Fibroblast of skin of abdomen (primary cell): ENCODE measurements around the gene TRIM24. TPM values are rescaled to one million over a fixed set of nuclear protein-coding genes. Genes with fewer than 3 reads are reported as not detected.
"Not testable (repeated sequence)": the region's sequence is repeated elsewhere in the genome, so short reads cannot be mapped to it uniquely, and the experiment has no call there.

Experiments used
- DNase-seq: peaks from one replicate; pipeline ENCODE4 v3.0.0-alpha.2; 2013
- polyA plus RNA-seq, 2 experiments: library from polyadenylated mRNA; unstranded; fragments of 120-200 nt; gene quantifications; one replicate each; pipeline ENCODE4 v1.2.1, GENCODE V29; 2013; ENCODE audit not compliant: insufficient read length in 2 of 2

Gene TRIM24
- polyA plus RNA-seq (2013, experiment 1 of 2; ENCODE audit: insufficient read length), result 12.4 TPM
- polyA plus RNA-seq (2013, experiment 2 of 2; ENCODE audit: insufficient read length), result 11.1 TPM

GRCh38 chr7:138460176-138460648 is at the start of gene TRIM24:
TSS of gene TRIM24 (plus strand) at chr7:138460259. CDS start at chr7:138460549, 290 bp downstream.
- DNase-seq, result no peak

DNA sequence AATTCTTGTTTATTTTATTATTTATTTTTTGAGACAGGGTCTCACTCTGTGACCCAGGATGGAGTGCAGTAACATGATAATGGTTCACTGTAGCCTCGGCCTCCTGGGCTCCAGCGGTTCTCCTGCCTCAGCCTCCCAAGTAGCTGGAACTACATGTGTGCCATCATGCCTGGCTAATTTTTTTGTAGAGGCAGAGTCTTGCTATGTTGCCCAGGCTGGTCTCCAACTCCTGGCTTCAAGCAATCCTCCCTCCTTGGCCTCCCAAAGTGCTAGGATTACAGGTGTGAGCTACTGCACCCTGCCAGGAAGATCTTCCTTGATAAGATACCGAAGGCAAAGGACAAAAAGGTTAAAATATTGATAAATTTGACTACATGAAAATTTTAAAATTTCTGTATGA is 48.0 kb upstream of the TRIM24 start:
- not testable (repeated sequence) for DNase-seq

GRCh38 chr7:138412921-138413320 is 47.1 kb upstream of the TRIM24 start:
- not testable (repeated sequence) for DNase-seq

DNA sequence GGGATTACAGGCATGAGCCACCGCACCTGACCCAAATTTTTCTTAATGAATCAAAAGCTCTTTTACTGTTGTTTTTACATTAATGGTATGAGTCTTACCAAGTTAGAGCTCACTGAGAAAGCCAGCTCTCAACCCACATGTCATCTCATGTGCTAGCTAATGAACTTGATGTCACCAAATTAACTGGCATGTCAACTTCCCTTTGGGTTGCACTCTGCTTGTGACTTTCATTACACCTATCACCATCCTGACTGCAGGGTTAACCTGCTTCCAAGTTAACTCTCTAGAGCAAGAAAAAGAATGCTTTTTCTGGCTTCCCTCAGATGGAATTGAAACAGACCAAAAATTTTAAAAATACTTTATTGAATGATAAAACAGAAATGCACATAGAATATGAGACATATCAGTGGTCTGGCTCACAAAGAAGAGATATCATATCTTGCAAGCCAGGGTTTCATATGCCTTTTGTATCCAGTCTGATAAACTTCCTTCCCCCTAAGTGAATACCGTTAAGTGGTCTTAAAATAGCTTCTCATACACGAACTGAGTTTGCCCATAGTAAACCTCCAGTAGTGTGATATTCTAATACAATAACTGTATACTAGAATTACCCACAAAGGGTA is 42.9 kb upstream of the TRIM24 start:
- DNase-seq, result no peak

DNA sequence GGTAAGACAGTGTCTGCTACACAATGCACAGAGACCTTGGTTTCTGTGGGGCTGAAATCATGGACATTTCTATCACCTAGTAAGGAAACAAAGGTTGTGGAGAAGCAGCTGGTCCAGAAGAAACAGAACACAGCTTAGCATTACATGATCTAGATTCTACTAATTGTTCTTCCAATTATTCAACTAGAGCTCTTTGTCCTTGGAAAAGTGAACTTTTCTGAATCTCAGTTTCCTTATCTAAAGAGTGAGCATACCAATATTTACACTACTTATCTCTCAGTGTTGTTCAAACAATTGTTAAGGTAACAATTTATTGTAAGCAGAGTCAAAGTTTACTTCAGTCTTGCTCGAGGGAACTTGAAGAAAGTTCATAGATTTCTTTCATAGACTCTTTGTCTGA is 42.3 kb upstream of the TRIM24 start:
- no peak for DNase-seq

DNA sequence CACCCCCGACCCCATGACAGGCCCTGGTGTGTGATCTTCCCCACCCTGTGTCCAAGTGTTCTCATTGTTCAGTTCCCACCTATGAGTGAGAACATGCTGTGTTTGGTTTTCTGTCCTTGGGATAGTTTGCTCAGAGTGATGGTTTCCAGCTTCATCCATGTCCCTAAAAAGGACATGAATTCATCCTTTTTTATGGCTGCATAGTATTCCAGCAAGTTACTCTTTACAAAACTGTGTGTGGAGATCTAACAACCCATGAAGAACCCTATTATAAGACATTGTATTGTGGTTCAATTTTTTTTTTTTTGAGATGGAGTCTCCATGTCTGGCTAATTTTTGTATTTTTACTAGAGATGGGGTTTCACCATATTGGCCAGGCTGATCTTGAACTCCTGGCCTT is 41.7 kb upstream of the TRIM24 start:
- not testable (repeated sequence) for DNase-seq

GRCh38 chr7:138425026-138425425 is 35.0 kb upstream of the TRIM24 start:
- DNase-seq, result no peak

- no peak for DNase-seq
These were observed 30.3 kb upstream of the TRIM24 start for GRCh38 chr7:138429577-138430250.

DNA sequence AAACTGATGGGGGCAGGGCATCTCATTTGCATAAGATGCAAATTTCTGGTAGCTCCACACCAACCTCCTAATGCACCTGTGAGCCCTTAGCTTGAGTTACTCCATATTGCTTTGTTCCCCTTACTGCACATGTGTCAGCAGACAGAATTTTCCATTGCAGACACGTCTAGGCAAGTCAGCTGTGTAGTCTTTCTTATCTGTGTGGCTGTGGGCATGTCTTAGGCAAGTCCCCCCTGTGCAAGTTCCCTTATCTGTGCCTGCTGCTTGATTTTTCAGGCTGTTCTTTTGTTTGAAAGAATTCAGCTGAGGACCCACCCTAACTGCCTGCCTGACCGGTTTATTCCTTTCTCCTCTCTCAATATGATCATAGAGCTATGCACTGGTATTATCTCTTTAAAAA is 28.5 kb upstream of the TRIM24 start:
- no peak for DNase-seq

- DNase-seq, result no peak
These were observed 26.2 kb upstream of the TRIM24 start for GRCh38 chr7:138433583-138434443.

DNA sequence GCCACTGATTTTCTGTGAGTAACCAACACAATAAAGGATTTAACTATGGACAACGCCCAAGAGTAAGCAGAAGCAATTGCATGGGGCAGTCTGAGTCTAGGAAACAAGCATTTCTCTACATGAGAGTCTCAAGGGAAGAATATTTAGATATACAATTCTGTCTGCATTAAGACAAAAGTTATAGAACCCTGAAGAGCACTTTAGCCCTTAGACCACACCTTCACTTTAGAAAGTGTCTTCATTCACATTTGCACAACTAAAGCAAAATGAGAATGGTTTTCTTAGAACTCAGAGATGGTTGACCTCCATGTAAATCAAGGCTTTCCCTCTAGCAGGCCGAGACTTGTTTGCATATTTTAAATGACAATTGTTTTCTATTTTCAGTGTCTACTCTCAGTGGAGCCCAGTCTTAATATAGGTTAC is 25.5 kb upstream of the TRIM24 start:
- no peak for DNase-seq

GRCh38 chr7:138435231-138435919 is 24.7 kb upstream of the TRIM24 start:
- no peak for DNase-seq

- no peak for DNase-seq
These were observed 23.7 kb upstream of the TRIM24 start for GRCh38 chr7:138436388-138436787.

- no peak for DNase-seq
These were observed 19.6 kb upstream of the TRIM24 start for GRCh38 chr7:138440460-138440859.

DNA sequence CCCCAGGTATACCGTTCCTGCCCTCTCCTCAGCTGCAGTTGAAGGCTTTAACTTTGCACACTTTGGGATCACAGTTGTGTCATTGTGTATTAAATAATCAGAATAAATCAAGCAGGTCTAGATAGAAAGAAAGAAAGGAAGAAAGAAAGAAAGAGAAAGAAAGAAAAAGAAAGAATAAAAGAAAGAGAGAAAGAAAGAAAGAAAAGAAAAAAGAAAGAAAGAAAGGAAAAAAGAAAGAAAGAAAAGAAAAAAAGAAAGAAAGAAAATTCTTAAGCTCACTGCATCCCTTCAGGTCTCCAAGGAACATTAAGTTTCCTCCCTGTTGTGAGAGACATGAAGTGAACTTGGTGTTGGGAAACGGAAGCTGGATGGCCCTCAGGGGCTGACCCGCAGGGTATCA is 17.2 kb upstream of the TRIM24 start:
- DNase-seq, result no peak

DNA sequence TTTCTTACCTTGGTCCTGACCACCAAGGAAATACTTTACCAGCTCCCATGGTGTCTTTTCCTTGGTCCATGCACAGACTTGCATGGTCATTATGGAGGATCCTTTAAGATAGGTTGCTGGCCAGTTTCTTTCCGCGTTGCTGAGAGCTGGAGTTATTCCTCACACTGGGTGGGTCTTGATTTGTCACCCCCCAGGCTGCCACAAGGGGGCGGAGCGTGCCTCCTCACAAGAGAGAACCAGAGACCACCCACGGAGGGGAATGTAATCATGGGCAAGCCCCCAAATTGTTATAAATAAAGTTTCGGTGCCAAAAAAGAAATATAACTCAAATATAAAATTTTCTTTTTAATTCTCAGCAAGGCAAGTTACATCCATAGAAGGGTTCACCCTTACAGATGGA is 10.5 kb upstream of the TRIM24 start:
- DNase-seq, result no peak

DNA sequence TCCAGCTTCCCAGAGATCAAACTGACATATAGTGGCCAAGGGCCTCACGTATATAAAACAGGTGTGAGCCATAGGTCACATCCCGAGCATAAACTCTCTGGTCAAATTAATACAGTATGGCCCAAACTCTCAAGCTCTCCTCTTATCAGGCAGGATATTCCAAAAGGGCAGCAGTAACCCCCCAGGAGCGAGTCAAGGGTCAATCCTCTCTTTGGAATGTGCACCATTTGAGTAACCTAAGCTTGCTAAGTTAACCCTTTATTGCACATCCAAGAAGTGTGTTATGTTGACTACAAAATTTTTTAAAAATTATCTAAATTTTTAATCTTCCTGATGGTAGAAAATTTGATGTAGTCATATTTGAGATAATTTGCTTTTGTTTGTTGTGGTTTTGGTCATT is 4.5 kb upstream of the TRIM24 start:
- DNase-seq, result no peak

GRCh38 chr7:138456220-138456619 is 3.8 kb upstream of the TRIM24 start:
- DNase-seq, result no peak

DNA sequence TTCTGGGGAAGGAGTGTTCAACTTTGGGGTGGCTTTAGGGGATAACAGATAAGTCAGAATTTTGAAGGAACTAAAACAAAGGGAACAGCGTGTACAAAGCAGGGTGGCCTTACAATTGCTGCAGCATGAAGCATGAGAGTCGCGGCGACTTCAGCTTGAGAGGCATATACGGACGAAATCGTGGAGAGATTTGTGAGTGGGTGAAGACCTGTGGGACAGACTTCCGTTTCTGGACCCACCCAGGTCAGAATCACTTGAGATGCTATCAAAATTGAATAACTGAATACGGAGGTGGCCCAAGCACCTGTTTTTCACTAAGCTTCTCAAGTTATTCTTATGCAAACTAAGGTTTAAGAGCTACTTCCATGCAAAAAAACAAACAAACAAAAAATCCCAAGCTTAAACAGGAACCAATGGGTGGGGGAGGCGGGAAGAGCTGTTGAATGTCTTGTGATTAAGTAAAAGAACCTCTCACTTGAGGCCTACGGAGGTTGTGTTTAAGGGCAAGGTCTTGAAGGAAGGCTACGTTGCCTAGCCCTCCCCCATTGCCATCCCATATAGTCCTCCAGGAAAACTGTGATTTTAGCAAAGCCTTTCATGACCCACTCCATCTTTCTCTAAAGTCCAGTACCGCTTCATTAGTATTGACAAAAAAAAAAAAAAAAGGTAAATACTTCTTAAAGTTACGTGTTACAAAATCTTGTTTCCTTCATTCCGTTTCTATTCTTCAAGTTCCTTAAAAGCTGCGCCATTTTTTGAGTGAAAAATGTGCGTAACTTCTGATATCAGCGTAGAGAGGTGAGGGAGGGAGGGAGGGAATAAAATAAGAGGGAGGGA is 1.3 kb upstream of the TRIM24 start:
- DNase-seq, result no peak

- peak; percentile 98 for DNase-seq
These were observed 465 bp upstream of the TRIM24 start for GRCh38 chr7:138459413-138460175.
